Stimulated activated CD8-positive, alpha-beta memory T cell treated with anti-CD3 and anti-CD28 coated beads, Interleukin-2, amount 100 ng/mL, for 48 hours (primary cell): ENCODE results near the gene IQSEC1.
A peak's percentile ranks its signal among the peaks of the same experiment; 100 is the strongest.

Experiments used
- DNase-seq, 2 donors: peaks; one replicate each; pipeline ENCODE4 v3.0.0-alpha.2; 2020; ENCODE audit warnings: low read depth in 2 of 2

IQSEC1 gene

DNA sequence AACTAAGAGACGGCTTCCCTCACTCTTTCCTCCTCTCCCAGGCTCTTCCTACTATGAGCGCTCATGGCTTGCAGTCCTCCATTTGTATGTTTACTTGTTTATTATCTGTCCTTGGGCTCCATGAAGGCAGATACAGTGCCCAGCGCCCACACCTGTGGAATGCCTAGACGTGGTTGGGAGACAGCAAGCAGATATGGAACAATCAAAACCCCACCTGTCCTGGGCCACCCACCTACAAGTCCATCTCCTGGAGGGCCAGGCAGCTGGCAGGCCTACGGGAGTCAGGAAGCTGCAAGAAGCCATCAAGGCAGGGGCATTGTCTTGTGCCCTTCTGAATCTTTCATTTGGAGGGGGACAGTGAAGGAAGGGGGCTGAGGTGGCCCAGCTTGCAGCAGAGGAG lies 104.7 kb downstream of the IQSEC1 start:
- no peak for DNase-seq

DNA sequence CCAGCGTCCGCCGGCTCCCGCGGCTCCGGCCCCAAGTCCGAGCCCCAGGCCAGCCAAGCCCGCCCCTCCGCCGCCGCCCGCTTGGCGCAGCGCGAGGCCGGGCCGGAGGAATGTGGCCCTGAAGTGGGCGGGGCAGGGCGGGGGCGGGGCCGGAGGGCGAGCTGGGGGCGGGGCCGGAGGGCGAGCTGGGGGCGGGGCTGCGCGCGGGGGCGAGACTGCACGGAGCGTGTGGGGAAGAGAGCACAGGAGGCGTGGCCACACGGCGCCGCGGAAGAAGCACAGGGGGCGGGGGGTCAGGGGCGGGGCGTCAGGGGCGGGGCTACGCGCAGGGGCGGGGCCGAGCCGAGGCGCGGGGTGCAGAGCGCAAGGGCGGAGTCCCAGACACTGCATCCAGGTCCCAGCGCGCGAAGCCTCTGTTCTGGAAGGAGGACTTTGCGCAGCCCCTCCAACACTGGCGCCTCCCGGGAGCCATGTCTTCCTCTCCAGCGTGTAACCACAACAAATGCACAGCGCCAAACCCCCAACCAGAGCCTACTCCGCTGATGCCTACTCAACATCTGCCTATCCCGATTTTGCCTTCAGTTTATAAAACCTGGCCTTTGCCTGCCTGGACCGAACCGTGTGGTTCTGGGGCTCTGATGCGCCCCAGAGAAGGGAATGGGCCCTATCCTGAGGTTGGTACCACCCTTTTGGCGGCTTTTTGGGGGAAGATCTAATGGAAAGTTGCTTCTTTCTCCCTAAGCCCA lies 105.5 kb downstream of the IQSEC1 start:
- peak; percentile 81 to 85 for DNase-seq

DNA sequence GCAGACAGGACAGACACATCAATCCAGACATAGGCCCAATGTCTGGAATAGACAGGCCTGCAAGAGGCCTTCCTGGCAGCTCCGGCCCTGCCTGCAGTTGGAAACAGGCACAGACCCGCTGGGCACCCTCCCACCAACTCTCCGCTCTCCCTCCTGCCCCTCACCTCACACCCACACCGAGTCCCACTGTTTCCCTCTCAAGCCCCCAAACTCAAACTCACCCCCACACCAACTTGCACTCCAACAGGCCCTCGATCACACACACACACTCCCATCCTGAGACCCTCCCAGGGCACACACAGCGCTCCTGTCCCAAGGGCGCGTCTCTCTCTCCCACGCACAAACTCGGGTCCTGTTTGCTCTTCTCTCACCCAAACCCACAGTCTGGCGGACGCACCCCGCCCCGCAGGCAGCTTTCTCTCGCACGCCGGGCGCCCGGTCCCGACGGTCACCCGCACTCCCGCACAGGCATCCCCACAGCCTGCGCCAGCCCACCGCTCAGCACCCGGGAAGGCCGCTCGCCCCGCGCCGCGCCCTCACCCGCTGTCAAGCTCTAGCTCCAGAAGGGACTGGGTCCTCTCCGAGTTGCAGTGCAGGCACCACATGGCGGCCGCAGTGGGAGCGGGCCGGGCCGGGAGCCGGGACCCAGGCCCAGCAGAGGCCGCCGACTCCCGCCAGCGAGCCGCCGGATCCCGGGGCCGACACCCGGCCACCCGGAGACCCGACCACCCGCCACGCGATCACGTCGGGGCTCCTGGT lies 106.2 kb downstream of the IQSEC1 start:
- no peak for DNase-seq

DNA sequence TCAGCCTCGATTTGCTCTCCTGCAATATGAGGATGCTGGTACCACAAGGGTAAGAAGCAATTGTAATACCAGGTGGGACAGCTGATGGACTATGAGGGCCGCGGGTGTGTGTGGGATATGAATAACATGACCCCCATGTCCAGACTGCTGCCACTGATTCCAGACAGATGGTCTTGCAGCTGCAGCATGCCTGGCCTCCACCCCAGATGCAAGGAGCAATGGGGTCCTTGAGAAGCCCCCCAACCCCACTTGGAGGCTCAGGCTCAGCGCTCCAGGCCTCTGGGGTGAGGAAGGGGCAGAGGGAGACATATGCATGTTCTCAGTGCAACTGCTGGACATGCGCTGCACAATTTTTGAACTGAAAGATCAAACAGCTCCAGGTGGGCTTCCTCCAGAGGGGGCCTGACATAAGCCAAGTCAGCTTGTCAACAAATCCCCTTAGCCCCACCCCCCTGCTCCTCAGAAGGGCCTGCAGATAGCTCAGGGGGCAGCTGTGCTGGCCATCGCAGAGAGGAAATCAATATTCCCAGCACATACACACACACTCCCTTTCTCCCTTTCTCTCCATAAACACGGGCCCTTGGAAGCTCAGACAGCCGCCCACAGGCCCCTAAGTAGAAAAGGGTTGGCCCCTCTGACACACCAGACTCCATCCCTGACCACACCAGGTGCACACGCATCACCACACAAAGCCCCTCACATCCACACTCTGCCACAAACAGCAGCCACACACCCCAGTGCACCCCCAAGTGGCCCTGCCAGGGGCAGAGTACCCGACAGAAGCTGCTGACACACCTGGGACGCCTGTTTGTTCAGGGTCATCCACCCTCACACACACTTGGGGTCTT lies 107.0 kb downstream of the IQSEC1 start:
- DNase-seq: no peak

DNA sequence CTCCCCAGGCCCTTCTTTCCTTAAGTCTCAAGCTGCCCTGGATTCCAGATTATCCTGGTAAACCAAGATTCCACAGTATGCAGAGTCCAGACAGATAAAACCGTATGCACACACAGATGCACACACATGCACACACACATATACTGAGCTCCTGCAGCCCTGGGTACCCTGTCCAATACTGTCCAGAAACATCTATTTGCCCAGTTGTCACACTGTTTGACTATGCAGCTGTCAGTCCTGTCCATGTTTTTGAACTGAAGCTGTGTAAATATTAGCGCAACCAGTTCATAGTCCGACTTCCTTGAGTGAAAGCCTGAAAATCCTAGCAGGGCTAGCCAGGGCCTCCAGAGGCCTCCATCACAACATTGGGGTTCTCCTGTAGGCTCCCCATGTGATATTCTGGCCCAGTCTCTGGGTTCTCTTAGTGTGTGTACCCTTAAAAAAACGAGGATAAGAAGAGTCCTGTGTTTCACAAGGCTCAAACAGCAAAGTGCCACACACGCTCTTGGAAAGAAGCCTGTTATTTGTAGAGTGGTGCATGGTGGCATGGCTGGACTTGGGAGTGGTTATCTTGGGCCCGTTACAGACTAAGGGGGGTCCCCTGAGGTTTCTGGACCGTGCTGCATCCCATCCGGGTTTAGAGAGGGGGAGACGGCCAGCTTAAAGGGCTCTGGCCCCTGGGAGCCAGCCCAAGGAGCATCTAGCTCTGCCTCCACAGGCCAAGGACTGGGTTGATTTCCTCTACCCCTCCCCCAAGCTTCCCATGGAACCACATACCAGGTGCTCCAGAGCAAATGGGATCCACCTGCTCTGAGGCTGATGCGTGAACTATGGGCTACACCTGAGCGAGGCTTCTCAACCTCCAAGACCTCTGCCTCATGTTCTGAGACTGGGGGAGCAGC lies 108.3 kb downstream of the IQSEC1 start:
- DNase-seq: no peak

DNA sequence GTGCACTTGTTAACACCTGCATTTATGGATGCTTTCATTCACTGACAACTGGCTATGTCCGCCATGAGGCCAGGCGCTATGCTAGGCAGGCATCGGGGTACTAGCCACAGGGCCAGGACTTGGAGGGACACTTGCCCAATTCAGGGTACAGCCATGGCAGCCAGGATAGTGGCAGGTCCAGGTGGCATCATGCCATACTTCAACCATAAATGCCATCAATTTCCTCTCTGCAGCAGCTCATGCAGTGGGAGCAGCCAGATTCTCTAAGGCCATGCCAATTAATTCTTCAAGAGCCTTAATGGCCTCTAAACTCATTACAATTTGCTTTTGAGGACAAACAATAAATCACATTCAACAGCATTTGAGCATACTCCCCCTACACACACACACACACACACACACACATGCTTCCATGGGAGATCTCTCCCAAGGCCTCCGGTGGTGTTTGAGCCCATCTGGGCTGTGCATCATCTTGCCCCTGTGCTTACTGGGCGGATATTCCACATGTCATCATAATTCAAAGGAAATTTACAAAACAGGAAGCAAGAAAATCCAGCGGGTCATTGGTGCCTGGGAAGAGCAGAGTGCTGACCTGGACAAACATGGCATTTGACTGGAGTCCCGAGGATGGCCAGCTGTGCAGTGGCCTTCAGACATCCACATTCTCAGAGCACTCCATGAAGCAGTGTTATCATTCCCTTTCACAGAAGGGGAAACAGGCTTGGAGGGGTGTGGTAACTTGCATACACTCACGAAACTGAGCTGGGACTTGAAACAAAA lies 109.1 kb downstream of the IQSEC1 start:
- DNase-seq: no peak

DNA sequence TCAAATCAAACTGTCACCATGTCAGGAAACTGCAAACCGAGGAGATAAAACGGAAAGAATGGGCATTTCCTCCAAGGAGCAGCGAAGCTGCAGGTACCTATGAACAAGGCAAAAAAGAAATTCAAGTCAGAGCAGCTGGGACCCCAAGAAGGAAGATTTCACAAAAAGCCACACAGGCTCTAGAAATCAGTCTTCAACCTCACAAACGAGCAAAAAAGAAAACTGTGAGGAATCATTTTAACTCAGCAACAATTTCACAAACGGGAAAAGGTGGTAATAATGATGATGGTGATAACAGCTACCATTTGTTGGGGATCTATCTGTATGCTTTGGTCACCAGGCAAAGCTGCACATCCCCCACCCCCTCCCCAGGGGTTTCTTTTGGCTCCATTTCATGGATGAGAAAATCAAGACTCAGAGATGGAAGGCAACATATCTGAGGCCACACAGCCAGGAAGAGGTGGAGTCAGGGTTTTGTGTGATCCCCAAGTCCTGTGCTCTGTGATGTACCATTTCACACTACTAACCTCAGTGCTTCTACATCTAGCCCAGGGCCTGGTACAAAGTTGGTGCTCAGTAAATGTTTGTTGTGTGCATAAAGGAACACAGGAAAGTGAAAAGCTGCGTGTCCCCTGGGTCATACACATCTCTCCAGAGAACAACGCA lies 109.9 kb downstream of the IQSEC1 start:
- DNase-seq: no peak

DNA sequence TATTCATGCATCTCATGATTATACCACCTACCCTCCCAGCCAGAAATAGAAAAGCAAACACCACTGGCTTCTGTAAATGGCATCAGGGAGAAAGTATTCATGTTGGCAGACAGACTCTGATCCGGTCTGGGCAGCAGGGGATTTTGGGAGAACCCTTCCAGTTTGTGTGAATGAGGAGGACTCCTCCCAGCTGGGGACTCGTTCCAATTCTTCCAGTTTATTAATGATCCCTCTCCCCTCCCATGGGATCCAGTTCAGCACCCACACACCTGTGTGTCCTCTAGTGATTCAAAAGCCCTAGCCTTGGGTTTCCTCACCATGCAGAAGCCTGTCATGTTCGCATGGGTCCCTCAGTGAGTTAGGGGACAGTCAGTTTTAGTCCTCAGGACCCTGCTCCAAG lies 110.9 kb downstream of the IQSEC1 start:
- DNase-seq: no peak

DNA sequence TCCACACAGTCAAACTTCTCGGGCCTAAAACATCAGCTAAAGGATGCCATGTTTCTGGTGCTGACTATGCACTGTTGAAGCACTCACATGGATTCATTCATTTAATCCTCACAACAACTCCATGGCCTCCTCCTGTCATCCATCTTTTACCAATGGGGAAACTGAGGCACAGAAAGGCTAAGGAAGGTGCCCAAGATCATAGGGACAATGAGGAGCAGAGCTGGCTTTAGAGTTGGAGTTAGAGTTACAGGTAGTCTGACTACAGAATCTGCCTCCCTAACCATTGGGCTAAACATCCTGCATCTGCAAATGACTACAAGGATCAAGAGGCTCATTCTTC lies 111.6 kb downstream of the IQSEC1 start:
- DNase-seq: no peak

DNA sequence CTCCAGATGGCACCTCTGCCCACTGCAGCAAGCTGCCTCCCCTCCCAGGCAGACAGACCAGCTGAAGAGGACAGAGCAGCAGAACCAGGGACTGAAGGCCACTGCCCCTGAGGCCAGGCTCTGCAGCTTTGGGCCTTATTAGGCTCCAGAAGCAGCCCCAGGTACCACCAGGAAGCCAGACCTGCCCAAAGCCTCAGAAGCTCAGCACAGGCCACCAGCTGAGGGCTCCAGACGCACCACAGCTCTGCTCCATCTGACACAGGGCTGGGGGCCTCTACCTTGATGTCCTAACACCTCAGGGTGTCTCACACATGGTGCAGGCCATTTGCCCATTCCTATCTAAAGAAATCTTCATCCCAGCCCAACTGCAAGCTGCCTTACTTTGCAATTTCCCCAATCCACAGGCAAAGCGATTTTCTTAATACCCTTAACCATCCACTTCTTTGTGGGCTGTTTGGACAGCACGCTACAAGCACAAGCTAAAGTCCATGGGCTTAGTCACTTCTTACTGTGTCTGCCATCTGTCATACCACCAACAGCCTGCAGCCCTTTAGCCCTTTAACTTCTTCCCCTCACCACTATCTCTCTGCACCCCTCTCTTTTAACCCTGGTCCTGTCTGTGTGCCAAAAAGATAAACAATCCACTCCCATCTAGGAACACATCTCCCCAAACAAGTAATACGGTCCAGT lies 112.1 kb downstream of the IQSEC1 start:
- DNase-seq: no peak

DNA sequence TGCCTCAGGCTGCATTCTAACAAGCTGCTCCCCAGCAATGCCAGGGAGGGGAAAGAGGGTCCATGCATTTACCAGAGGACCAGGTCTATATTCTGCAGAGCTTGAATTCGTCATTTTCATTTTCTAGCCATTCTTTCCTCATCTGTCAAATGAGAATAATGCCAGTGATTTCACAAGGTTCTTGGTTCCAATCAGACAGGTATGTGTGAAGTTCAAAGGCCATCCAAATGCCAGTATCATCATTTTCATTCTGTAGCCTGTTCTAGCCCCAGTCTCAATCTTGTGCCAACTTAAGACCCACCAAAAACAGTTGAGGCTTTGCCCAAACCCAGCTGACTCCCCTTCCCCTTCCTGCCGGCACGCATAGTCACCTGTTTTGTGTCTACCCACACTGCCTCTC lies 112.7 kb downstream of the IQSEC1 start:
- no peak for DNase-seq

DNA sequence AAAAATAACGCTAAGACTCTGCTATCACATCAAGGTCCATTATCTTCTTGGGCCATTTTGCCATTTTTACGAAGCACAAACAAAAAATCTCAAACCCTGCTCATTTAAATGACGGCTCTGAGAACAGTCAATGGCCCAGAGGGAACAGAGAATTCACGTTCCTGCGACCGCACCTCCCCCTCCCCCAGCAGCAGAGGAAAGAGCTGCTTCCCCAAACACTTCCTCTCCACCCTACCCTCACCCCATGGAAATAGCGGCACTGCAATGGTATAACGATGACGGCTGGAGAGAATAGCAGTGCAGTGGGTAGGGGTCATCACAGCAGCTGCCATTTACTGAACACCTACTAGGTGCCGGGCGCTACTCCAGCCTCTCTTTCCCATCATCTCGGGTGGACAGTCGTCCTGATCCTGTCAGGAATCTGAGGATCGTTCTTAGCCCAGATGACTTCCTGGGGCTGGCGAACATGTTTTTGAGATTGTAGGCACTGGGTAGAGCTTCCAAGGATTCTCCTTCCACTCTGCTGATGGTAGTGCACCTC lies 113.3 kb downstream of the IQSEC1 start:
- no peak for DNase-seq

DNA sequence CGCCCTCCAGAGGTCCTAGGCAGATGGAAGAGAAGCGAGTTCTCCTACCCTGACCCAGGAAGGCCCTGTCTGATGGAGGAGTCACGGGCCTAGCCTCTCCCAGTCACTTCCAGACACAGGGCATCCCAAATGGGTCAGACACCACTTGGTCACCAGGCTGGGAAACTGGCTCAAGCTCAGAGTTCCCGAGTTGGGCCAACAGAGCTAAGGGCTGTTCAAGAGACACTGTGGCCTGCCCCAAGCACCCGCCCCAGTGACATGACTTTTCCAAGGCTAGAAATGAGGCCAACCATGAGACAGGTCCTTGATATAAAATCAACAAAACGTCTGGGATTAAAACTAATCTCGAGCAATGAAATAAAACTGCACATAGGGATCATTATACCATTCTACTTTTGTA lies 113.8 kb downstream of the IQSEC1 start:
- no peak for DNase-seq

DNA sequence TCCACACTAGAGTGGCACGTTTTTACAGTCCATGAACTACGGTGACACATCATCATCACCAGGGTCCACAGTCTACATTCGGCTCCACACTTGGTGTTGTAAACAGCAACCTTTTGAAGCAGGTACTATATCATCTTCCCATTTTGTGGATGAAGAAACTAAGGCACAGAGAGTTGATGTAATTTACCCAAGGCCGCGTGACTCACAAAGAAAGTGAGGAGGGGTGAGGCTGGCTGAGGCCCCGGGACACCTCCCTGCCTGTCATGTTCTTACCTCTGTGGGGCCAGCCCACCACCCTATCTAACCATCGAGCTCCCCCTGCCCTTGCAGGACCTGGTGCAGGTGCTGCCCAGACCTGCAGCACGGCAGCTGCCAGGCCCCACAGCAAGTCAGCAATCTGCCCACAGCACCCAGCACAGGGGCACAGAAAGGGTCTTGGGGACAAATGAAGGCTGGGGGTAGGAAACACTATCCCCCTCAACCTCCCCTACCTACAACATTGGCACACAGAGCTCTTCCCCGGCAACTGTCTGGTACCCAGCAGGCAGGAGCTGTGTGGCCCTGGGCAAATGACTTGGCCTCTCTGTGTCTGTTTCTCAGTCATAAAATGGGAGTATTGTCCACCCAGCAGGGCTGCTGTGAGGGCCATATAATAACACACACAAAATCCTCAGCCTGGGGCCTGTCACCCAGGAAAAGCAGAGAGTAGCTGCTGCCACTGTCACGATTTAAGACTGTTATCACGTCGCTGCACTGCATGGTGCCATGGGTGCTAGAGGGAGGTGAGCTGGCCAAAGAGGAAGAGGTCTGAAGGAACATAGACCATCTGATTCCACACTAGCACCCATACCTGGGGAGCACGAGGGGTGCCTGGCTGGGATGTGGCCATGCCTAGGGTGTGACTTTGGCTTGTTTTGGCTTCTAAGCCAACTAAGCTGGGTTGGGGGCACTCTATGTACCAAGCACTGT lies 115.1 kb downstream of the IQSEC1 start:
- no peak for DNase-seq

DNA sequence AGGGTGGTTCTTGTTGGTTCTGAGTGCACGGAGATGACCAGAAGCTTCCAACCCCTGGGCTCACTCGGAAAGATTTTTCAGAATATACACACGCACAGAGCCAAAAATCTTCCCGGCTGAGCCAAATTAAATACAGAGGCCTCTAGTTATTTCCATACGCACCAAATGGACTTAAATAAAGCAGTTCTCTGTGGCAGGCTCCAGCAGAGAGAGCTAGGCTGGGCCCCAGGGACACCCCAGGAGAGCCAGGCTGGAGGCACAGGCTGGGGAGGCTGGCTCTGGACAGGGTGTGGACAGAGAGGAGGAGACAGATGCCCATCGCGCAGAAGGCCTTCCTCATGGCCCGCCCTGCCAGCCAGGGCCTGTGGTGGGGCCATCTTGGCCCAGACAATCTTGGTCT lies 115.9 kb downstream of the IQSEC1 start:
- no peak for DNase-seq

DNA sequence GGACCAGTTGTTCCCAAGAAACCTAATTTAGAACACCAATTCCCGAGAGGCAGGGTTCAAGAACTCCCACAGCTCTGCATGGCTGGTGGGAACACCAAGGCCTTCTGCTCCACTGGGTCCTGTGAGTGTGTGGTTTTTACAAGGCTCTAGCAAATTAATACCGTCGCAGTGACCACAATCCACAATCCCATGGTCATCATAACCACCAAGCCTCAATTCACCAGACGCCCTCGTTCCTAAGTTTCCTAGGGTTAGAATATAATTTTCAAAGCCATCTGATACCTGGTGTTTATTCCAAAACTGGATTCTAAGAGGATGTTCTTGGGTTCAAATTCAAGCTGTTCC lies 116.9 kb downstream of the IQSEC1 start:
- DNase-seq: no peak

DNA sequence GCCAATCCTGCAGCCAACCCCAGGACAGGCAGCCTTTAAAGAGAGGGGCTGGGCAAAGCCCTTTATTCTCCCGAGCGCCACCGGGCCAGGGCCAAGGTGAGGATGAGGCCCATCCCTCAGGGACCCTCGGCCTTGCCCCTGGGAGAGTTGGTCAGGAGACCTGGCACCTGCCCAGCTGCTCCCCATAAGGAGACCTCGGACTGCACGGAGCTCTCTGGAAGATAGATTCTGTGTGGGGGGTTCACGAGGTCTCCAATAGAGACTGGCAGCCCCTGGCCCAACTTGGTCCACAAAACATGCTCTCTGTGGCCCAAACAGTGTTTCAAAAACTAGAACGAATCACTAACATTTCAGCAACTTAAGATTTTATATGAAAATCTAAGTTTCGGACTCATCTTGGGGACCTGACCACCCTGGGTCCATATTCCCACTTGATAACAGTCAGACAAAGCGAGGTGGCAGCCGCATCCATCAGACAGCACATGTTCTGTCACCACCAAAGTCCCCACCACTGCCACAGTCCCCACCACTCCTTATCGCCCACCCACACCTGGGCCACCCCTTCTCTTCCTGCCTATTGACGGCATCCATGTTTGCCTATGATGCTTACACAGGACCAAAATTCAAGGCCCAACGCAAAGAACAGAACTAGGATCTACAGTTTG lies 117.4 kb downstream of the IQSEC1 start:
- DNase-seq: no peak
